ENCODE results near the gene MON2. TPM values are rescaled to one million over a fixed set of nuclear protein-coding genes. Genes with fewer than 3 reads are reported as not detected.

The MON2 gene
- total and polyA plus RNA-seq, 2 of the 13 experiments (the other 11 are each of a cell fraction or from before 2014, with no cell fraction given): 10.5 to 24.8 TPM

GRCh38 chr12:62466018-62466593 is 520 bp upstream of the MON2 start:
- WGBS (ENCODE audit: low lambda C conversion rate): 2% methylated on average over 16 of the region's 16 CpGs
- POLR2A ChIA-PET: interaction anchor here (1.0 to 1.4 kb wide), 5 partner anchors 16 to 467 kb away, joined by 3 to 8 read pairs (median 4); no protein-coding TSS in a partner anchor
- peak overlapping the region; percentile 81 to 98 (median 85) for H3K4me3 ChIP-seq (replicated peaks in 1 of 3; ENCODE audit: insufficient read depth in 1 of 3, low read depth in 2 of 3, low read length in 3 of 3)
- H4K20me1 ChIP-seq (ENCODE audit: insufficient read depth, low read length): peaks cover 4% of the 10 kb centered on the region; the same call in 1 of the 2 replicates
- peak overlapping the region; percentile 97 for H2AFZ ChIP-seq (ENCODE audit: low read length)
- no peaks in the 10 kb centered on the region; a peak in 1 of 5 replicates for H3K27me3 ChIP-seq (ENCODE audit: control insufficient read depth in 1 of 2, insufficient read depth in 2 of 2, low read length in 2 of 2)
- no peak for FAIRE-seq
- no peak for TF ChIP-seq ZNF10 (CRISPR knock-in tag; IDR thresholded peaks at IDR 0.05; ENCODE audit: borderline replicate concordance, low read depth)
- TF ChIP-seq KAT7 (CRISPR knock-in tag; IDR thresholded peaks at IDR 0.05; ENCODE audit: borderline replicate concordance): 0 out of 2 replicates have a peak, but pooled peaks have one; percentile 10
- no peak for TF ChIP-seq ZNF792 (CRISPR knock-in tag; IDR thresholded peaks at IDR 0.05)
- TF ChIP-seq NFIC (IDR thresholded peaks at IDR 0.05; ENCODE audit: low read length): peak; percentile 21; the same call in 1 of the 2 replicates
- TF ChIP-seq SIN3A (IDR thresholded peaks at IDR 0.05; ENCODE audit: borderline replicate concordance, low read depth, low read length): no peak
- no peak for TF ChIP-seq ELF4 (CRISPR knock-in tag; IDR thresholded peaks at IDR 0.05; ENCODE audit: borderline replicate concordance)
- TF ChIP-seq, protein P1, sequence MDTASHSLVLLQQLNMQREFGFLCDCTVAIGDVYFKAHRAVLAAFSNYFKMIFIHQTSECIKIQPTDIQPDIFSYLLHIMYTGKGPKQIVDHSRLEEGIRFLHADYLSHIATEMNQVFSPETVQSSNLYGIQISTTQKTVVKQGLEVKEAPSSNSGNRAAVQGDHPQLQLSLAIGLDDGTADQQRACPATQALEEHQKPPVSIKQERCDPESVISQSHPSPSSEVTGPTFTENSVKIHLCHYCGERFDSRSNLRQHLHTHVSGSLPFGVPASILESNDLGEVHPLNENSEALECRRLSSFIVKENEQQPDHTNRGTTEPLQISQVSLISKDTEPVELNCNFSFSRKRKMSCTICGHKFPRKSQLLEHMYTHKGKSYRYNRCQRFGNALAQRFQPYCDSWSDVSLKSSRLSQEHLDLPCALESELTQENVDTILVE (CRISPR knock-in tag; IDR thresholded peaks at IDR 0.05): 0 out of 2 replicates have a peak, but pooled peaks have one; percentile 7
- TF ChIP-seq ZMYM4 (CRISPR knock-in tag; IDR thresholded peaks at IDR 0.05): no peak
- TF ChIP-seq LCORL (IDR thresholded peaks at IDR 0.05): no peak
- 0 out of 2 replicates have a peak, but pooled peaks have one; percentile 12 for TF ChIP-seq LCORL (CRISPR knock-in tag; IDR thresholded peaks at IDR 0.05)
- TF ChIP-seq, protein P2, sequence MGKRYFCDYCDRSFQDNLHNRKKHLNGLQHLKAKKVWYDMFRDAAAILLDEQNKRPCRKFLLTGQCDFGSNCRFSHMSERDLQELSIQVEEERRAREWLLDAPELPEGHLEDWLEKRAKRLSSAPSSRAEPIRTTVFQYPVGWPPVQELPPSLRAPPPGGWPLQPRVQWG (CRISPR knock-in tag; IDR thresholded peaks at IDR 0.05; ENCODE audit: borderline replicate concordance, low read depth): no peak
- no peak for TF ChIP-seq ATF1 (CRISPR knock-in tag; IDR thresholded peaks at IDR 0.05)
- no peak for TF ChIP-seq SSRP1 (CRISPR knock-in tag; IDR thresholded peaks at IDR 0.05)
- TF ChIP-seq ZNF678 (CRISPR knock-in tag; IDR thresholded peaks at IDR 0.05): no peak
- TF ChIP-seq ZBTB7B (CRISPR knock-in tag; IDR thresholded peaks at IDR 0.05): peak; percentile 30; the same call in 1 of the 2 replicates
- no peak for TF ChIP-seq ZFP91 (CRISPR knock-in tag; IDR thresholded peaks at IDR 0.05; ENCODE audit: borderline replicate concordance)
- 0 out of 2 replicates have a peak, but pooled peaks have one; percentile 43 for TF ChIP-seq MTF2 (CRISPR knock-in tag; IDR thresholded peaks at IDR 0.05; ENCODE audit: borderline replicate concordance)
- no peak for TF ChIP-seq ZNF44 (CRISPR knock-in tag; IDR thresholded peaks at IDR 0.05)
- in situ Hi-C loops (cut with HindIII; ENCODE audit: extremely low pct_ligation_motif_present, low pct_unique_long_range_greater_than_20kb) (no loop called here), intact Hi-C loops (cut with micrococcal nuclease; ENCODE audit: unreplicated experiment) (loop anchor here (2.0 to 5.0 kb wide), 2 partner anchors 27 to 204 kb away; partner anchors contain the start of gene USP15)
- peak; percentile 6 for DNase-seq (ENCODE audit: low spot score)
- peaks cover 38% of the 10 kb centered on the region for H3K79me2 ChIP-seq (ENCODE audit: insufficient read depth, low read length)
- H3K36me3 ChIP-seq (replicated peaks in 1 of 2; ENCODE audit: control insufficient read depth in 1 of 2, insufficient read depth in 2 of 2, low read length in 2 of 2): no peaks in the 10 kb centered on the region
- H3K4me1 ChIP-seq (ENCODE audit: insufficient read depth, low read length): peaks cover 19% of the 10 kb centered on the region
- peak overlapping the region; percentile 95 for H3K9ac ChIP-seq (ENCODE audit: insufficient read depth, low read depth, low read length)
- peaks cover 4% of the 10 kb centered on the region; the same call in 1 of the 2 replicates for H3K9me3 ChIP-seq (ENCODE audit: low read length)
- CTCF ChIA-PET (ENCODE audit: low intra/inter-chr PET ratio, low total read pairs): no interaction called here
- peak; percentile 59 for ATAC-seq
- BruUV-seq (replicated peaks): no TSS peak
- peak overlapping the region; percentile 18 for H3K27ac ChIP-seq (ENCODE audit: extremely low read length, insufficient read depth, low read length)
- peak overlapping the region; percentile 81 for H3K4me2 ChIP-seq (ENCODE audit: low read depth, low read length)
